ENCODE results near the gene DNAAF1. TPM values are rescaled to one million over a fixed set of nuclear protein-coding genes. Genes with fewer than 3 reads are reported as not detected.
A peak's percentile ranks its signal among the peaks of the same experiment; 100 is the strongest.

The DNAAF1 gene
- total and polyA plus RNA-seq, 2 of the 4 experiments (the other 2 are of a cell fraction): 0.05 TPM; not detected in 1

DNA sequence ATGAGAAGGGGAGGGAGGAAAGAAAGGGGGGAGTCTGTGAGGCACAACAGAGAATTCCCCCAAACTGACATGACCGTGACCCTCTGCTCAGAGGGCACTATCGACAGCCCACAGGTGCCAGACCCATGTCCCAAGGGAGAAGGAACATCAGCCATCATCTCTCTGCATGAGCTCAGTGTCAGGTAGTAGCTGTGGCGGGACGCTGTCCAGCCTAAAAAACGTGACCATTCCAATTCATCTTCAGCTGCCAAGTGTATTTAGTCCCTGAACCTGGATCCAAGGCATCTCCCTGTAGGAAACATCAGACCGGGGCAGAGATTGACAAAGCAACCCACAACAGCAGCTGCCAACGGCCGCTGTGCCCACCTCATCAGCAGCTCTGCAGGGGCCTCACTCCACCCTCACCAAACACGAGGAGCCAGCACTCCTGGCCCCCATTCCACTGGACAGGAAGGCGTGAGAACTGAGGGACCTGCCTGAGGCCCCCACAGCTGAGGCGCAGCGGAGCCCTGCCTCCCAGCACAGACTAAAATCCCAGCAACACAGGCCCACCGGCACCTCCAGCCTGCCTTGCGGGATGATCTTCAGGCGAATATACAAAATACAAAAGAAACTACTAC lies 33.1 kb downstream of the DNAAF1 start:
- H2BK120ac ChIP-seq (ENCODE audit: low read depth, low read length): peak overlapping the region; percentile 57; the same call in 1 of the 2 replicates
- peak overlapping the region; percentile 9; the same call in 1 of the 2 replicates for H3K27ac ChIP-seq (ENCODE audit: insufficient read depth, low read length)
- H4K91ac ChIP-seq (ENCODE audit: insufficient read depth, low read depth, low read length): 0 out of 2 replicates have a peak overlapping the region, but pooled peaks have one; percentile 2
- no peak overlapping the region for H4K8ac ChIP-seq (ENCODE audit: low read depth in 2 of 2, low read length in 2 of 2)
- peaks cover 15% of the 10 kb centered on the region for H3K4me1 ChIP-seq (ENCODE audit: control insufficient read depth, insufficient read depth, low read length)
- in situ Hi-C loops (cut with MboI; ENCODE audit: low sequenced_read_pairs): loop anchor here (5.0 to 10.0 kb wide), 2 partner anchors 91 to 213 kb away; partner anchors contain the start of gene NECAB2
- peak overlapping the region; percentile 8 for H2AK9ac ChIP-seq (replicated peaks; ENCODE audit: low read depth, low read length, poor library complexity)
- H3K9ac ChIP-seq (ENCODE audit: low read depth, low read length): no peak overlapping the region
- BruUV-seq (replicated peaks): no TSS peak
- peaks cover 3 to 27% of the 10 kb centered on the region in 2 experiments; a peak in 3 of 4 replicates for H3K79me1 ChIP-seq (ENCODE audit: low read depth in 1 of 2, low read length in 2 of 2)
- H2BK20ac ChIP-seq (ENCODE audit: low read depth, low read length): peak overlapping the region; percentile 62; the same call in 1 of the 2 replicates
- no peak for DNase-seq
- no CpG with 5 or more reads among the region's 15 CpGs for WGBS, 2 experiments (ENCODE audit: extremely low coverage in 2 of 2, insufficient read length in 1 of 2)
- intact Hi-C loops (cut with micrococcal nuclease): loop anchor here (5.0 kb wide), 3 partner anchors 61 to 129 kb away; partner anchors contain the start of gene MBTPS1
- no peaks in the 10 kb centered on the region for H3K9me3 ChIP-seq (ENCODE audit: control insufficient read depth, insufficient read depth, low read length)
- H3K9me1 ChIP-seq (ENCODE audit: insufficient read depth, low read length): peaks cover 12% of the 10 kb centered on the region; the same call in 1 of the 2 replicates
- H4K20me1 ChIP-seq (ENCODE audit: insufficient read depth, low read length): peaks cover 16% of the 10 kb centered on the region
- H3K4me2 ChIP-seq (ENCODE audit: low read depth, low read length): no peak overlapping the region
- POLR2A ChIA-PET (ENCODE audit: unreplicated experiment): interaction anchor here (0.8 kb wide), 1 partner anchor 129 kb away, joined by 3 read pairs; no protein-coding TSS in a partner anchor
- H3K18ac ChIP-seq (ENCODE audit: low read depth, low read length): no peak overlapping the region
- H3K4ac ChIP-seq (ENCODE audit: low read depth, low read length): peak overlapping the region; percentile 29; the same call in 1 of the 2 replicates
- H2AFZ ChIP-seq (replicated peaks; ENCODE audit: low read length, poor library complexity): no peak overlapping the region
- H3K23ac ChIP-seq (ENCODE audit: low read depth, low read length): no peak overlapping the region
- CTCF ChIA-PET: interaction anchor here (0.9 to 1.1 kb wide), 4 partner anchors 8 to 130 kb away, joined by 3 to 4 read pairs (median 3); partner anchors contain the start of genes MBTPS1 and TAF1C
- no peak overlapping the region for H3K56ac ChIP-seq (ENCODE audit: extremely low read depth, insufficient read depth, low read length)
- TF ChIP-seq, protein P1, sequence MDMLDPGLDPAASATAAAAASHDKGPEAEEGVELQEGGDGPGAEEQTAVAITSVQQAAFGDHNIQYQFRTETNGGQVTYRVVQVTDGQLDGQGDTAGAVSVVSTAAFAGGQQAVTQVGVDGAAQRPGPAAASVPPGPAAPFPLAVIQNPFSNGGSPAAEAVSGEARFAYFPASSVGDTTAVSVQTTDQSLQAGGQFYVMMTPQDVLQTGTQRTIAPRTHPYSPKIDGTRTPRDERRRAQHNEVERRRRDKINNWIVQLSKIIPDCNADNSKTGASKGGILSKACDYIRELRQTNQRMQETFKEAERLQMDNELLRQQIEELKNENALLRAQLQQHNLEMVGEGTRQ (IDR thresholded peaks at IDR 0.05; ENCODE audit: low read depth, low read length): no peak
- no peak; the same call in 1 of the 2 replicates for TF ChIP-seq BHLHE40 (IDR thresholded peaks at IDR 0.05; ENCODE audit: low read depth, low read length)
- TF ChIP-seq SMC3 (IDR thresholded peaks at IDR 0.05; ENCODE audit: low read depth, low read length): no peak
- dilution Hi-C loops (cut with HindIII; ENCODE audit: low sequenced_read_pairs, unreplicated experiment): no loop called here
- H4K5ac ChIP-seq (ENCODE audit: low read depth, low read length): no peak overlapping the region
- H2BK5ac ChIP-seq (ENCODE audit: low read depth, low read length, poor library complexity, severe bottlenecking): no peak overlapping the region
- H3K4me3 ChIP-seq (ENCODE audit: insufficient read depth, low read depth, low read length): no peak overlapping the region
- no peak overlapping the region for H3K14ac ChIP-seq (replicated peaks; ENCODE audit: low read depth, low read length)
- ATAC-seq (ENCODE audit: low read depth): no peak
- H3K36me3 ChIP-seq (ENCODE audit: control insufficient read depth, insufficient read depth, low read length): peaks cover 44% of the 10 kb centered on the region
- no peaks in the 10 kb centered on the region for H3K27me3 ChIP-seq (ENCODE audit: control insufficient read depth, insufficient read depth, low read length)
- H2AK5ac ChIP-seq (ENCODE audit: low read depth, low read length): peak overlapping the region; percentile 67; the same call in 1 of the 2 replicates
- no peak overlapping the region for H2BK15ac ChIP-seq (ENCODE audit: low read depth, low read length)
